Neural progenitor cell (in vitro differentiated cells): ENCODE results near the gene AMER2. TPM values are rescaled to one million over a fixed set of nuclear protein-coding genes. Genes with fewer than 3 reads are reported as not detected.

Experiments
- DNase-seq: peaks from one replicate; pipeline ENCODE4 v3.0.0-alpha.2; 2016; ENCODE audit warnings: low spot score
- H2AFZ ChIP-seq: fragments of 200-600 bp; sonication (generic); replicated peaks from 2 replicates; pipeline ENCODE4 v1.6.1; 2016; ENCODE audit warnings: antibody characterized with exemption
- H3F3A ChIP-seq: fragments of 200-600 bp; sonication (generic); 2 replicates; pipeline ENCODE4 v1.6.1; 2016; ENCODE audit warnings: antibody characterized with exemption, low read depth
- H3K27ac ChIP-seq: fragments of 200-600 bp; sonication (generic); 2 replicates; pipeline ENCODE4 v1.5.1; 2016; ENCODE audit warnings: mild to moderate bottlenecking
- H3K27me3 ChIP-seq: fragments of 200-600 bp; sonication (generic); 2 replicates; pipeline ENCODE4 v1.6.1; 2016; ENCODE audit warnings: mild to moderate bottlenecking, moderate library complexity
- H3K36me3 ChIP-seq: fragments of 200-600 bp; sonication (generic); 2 replicates; pipeline ENCODE4 v1.5.1; 2016
- H3K4me1 ChIP-seq: fragments of 200-600 bp; sonication (generic); 2 replicates; pipeline ENCODE4 v1.6.1; 2016; ENCODE audit warnings: mixed run types
- H3K4me2 ChIP-seq: fragments of 200-600 bp; sonication (generic); 2 replicates; pipeline ENCODE4 v1.6.1; 2016
- H3K4me3 ChIP-seq: fragments of 200-600 bp; sonication (generic); 2 replicates; pipeline ENCODE4 v1.5.1; 2016
- H3K79me2 ChIP-seq: fragments of 200-600 bp; sonication (generic); 2 replicates; pipeline ENCODE4 v1.6.1; 2016; ENCODE audit warnings: low read depth
- H3K9ac ChIP-seq: fragments of 200-600 bp; sonication (generic); 2 replicates; pipeline ENCODE4 v1.6.1; 2016
- H3K9me3 ChIP-seq: fragments of 200-600 bp; sonication (generic); 2 replicates; pipeline ENCODE4 v1.5.1; 2016; ENCODE audit warnings: low read depth
- H4K20me1 ChIP-seq: fragments of 200-600 bp; sonication (generic); 2 replicates; pipeline ENCODE4 v1.6.1; 2016; ENCODE audit warnings: low read depth
- H3K27ac Mint-ChIP-seq: 3 replicates; pipeline ENCODE4 v1.8.0; 2021; ENCODE audit warnings: mixed read lengths
- H3K27me3 Mint-ChIP-seq: 2 replicates; pipeline ENCODE4 v1.8.0; 2022; ENCODE audit warnings: low read depth, mild to moderate bottlenecking, inconsistent platforms, moderate library complexity, mixed read lengths; ENCODE audit not compliant: insufficient read depth
- H3K36me3 Mint-ChIP-seq: 3 replicates; pipeline ENCODE4 v1.8.0; 2021; ENCODE audit warnings: mixed read lengths
- H3K4me1 Mint-ChIP-seq: 3 replicates; pipeline ENCODE4 v1.8.0; 2021; ENCODE audit warnings: mixed read lengths
- H3K4me3 Mint-ChIP-seq: 3 replicates; pipeline ENCODE4 v1.8.0; 2021; ENCODE audit warnings: mild to moderate bottlenecking, moderate library complexity, mixed read lengths
- H3K9me3 Mint-ChIP-seq: 3 replicates; pipeline ENCODE4 v1.8.0; 2020; ENCODE audit warnings: mixed read lengths
- EZH2 ChIP-seq: fragments of 200-600 bp; sonication (generic); IDR thresholded peaks from 2 replicates; pipeline ENCODE4 v1.6.1; 2017; ENCODE audit warnings: antibody characterized with exemption, mild to moderate bottlenecking, moderate library complexity
- EZH2phosphoT487 ChIP-seq: fragments of 200-600 bp; sonication (generic); IDR thresholded peaks from 2 replicates; pipeline ENCODE4 v1.6.1; 2017; ENCODE audit warnings: antibody characterized with exemption
- total RNA-seq: library from RNA; depleted of rRNA; stranded (reverse); fragments of >200 nt; gene quantifications from 2 replicates; pipeline ENCODE4 v1.2.3, GENCODE V29; 2015; ENCODE audit warnings: low replicate concordance
- TF ChIP-seq, protein P1 (sequence below): fragments of 200-600 bp; sonication (generic); IDR thresholded peaks from 2 replicates; pipeline ENCODE4 v1.5.1; 2017; ENCODE audit warnings: antibody characterized with exemption, mild to moderate bottlenecking

AMER2 gene
- total RNA-seq, 1 donor from 2014 or later: not detected

DNA sequence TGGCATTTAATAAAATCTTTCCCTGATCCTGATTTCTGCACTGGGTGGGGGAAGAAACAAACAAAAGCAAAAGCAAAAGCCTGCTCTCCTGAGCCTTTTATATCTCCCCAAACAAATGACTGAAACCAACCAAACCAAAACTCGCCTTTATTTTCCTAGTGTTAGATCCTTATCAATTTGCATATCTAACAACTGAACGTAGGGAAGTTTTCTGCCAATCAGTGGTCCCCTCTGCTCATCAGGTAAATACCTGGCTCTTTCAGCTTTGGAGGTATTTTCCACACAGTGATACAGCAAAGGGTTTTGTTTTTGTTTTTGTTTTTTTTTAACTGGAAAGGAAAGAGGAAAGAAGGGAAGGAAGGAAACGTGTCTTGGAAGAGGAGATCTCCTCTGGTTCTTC lies 3.3 kb downstream of the AMER2 start:
- Histone ChIP-seq H3K4me1 (peaks cover 14% of the 10 kb centered on the region), H2AFZ (no peak overlapping the region), H3K36me3 (no peaks in the 10 kb centered on the region), H3K4me3 (no peak overlapping the region), H4K20me1 (peaks cover 14% of the 10 kb centered on the region), H3F3A (peaks cover 9% of the 10 kb centered on the region), H3K27me3 (peaks cover 74% of the 10 kb centered on the region), H3K9me3 (no peaks in the 10 kb centered on the region), H3K79me2 (no peaks in the 10 kb centered on the region), H3K4me2 (no peak overlapping the region), H3K9ac (no peak overlapping the region), H3K27ac (no peak overlapping the region)
- TF ChIP-seq EZH2phosphoT487 (no peak), EZH2 (no peak)
- TF ChIP-seq, protein P1, sequence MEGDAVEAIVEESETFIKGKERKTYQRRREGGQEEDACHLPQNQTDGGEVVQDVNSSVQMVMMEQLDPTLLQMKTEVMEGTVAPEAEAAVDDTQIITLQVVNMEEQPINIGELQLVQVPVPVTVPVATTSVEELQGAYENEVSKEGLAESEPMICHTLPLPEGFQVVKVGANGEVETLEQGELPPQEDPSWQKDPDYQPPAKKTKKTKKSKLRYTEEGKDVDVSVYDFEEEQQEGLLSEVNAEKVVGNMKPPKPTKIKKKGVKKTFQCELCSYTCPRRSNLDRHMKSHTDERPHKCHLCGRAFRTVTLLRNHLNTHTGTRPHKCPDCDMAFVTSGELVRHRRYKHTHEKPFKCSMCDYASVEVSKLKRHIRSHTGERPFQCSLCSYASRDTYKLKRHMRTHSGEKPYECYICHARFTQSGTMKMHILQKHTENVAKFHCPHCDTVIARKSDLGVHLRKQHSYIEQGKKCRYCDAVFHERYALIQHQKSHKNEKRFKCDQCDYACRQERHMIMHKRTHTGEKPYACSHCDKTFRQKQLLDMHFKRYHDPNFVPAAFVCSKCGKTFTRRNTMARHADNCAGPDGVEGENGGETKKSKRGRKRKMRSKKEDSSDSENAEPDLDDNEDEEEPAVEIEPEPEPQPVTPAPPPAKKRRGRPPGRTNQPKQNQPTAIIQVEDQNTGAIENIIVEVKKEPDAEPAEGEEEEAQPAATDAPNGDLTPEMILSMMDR: no peak
- no peak overlapping the region for H3K27ac Mint-ChIP-seq
- peak overlapping the region; percentile 89 for H3K4me3 Mint-ChIP-seq
- H3K27me3 Mint-ChIP-seq: peaks cover 21% of the 10 kb centered on the region
- peaks cover 62% of the 10 kb centered on the region for H3K4me1 Mint-ChIP-seq
- H3K36me3 Mint-ChIP-seq: peaks cover 33% of the 10 kb centered on the region
- no peak for DNase-seq
- peaks cover 18% of the 10 kb centered on the region for H3K9me3 Mint-ChIP-seq

DNA sequence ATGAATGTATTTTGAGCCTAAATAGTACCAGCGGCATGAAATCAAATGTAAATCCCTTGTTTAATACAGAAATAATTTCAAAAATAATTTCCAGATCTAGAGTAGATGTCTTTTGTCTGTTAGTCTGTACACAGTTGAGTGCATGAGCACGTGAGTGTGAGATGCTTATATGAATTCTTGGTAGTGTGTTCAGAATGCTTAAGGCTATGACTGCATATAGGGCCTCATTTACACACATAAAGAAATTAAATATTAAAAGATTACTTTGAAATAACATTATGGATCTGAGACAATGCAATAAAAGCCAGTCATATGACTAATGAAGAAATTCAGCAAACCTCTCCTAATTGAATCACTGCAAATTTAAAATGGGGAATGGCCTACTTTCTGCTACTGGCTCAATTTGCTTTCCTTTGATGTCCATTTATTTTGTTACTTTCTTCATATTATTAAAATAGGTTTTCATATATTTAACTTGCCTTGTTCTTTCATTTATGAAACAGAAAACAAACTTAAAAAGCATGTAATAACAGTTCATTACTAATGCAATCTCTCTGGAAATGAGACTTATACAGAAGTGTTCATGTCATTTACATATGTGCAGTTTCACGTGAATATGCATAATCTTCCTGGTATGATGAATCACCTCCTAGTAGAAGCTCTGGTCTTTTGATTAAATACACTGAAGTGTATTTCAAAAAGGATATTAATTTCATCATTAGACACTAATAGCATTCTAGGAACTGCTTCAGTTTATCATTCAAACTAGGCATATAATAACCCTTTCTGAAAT lies 4.5 kb downstream of the AMER2 start:
- Mint-ChIP-seq H3K4me1 (peaks cover 51% of the 10 kb centered on the region), H3K27me3 (peaks cover 18% of the 10 kb centered on the region), H3K27ac (no peak overlapping the region), H3K4me3 (peak overlapping the region; percentile 89), H3K36me3 (peaks cover 33% of the 10 kb centered on the region), H3K9me3 (peaks cover 18% of the 10 kb centered on the region)
- no peak overlapping the region for H3K4me3 ChIP-seq
- no peak overlapping the region for H2AFZ ChIP-seq
- H3K9ac ChIP-seq: no peak overlapping the region
- peaks cover 11% of the 10 kb centered on the region for H3K4me1 ChIP-seq
- peaks cover 14% of the 10 kb centered on the region for H4K20me1 ChIP-seq
- TF ChIP-seq, protein P1: no peak
- TF ChIP-seq EZH2phosphoT487: no peak
- H3K4me2 ChIP-seq: no peak overlapping the region
- no peaks in the 10 kb centered on the region for H3K9me3 ChIP-seq
- peaks cover 62% of the 10 kb centered on the region for H3K27me3 ChIP-seq
- DNase-seq: no peak
- no peaks in the 10 kb centered on the region for H3K79me2 ChIP-seq
- H3K36me3 ChIP-seq: no peaks in the 10 kb centered on the region
- H3F3A ChIP-seq: peaks cover 9% of the 10 kb centered on the region
- no peak overlapping the region for H3K27ac ChIP-seq

DNA sequence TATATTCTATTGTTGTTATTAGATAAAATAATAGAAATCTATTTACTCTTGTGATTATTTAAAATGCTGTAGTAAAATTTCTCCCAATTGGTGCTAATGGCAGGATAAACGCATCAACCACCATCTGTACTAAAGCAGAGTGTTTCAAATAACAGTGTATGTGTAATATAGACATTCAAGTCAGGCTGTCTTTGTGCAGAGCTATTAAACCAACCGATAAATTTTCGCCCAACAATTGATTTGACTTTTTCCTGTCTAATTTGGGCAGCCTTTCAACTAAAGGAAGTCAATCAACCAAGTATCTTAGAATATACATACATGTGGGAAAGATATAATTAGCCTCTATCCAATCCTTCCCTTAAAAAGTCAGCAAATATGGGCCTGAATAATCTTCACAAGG lies 5.8 kb downstream of the AMER2 start:
- Histone ChIP-seq H3F3A (peaks cover 3% of the 10 kb centered on the region), H3K36me3 (no peaks in the 10 kb centered on the region), H3K27me3 (peaks cover 49% of the 10 kb centered on the region), H3K4me3 (no peak overlapping the region), H3K4me2 (no peak overlapping the region), H3K9ac (no peak overlapping the region), H4K20me1 (peaks cover 2% of the 10 kb centered on the region), H3K27ac (no peak overlapping the region), H2AFZ (no peak overlapping the region), H3K79me2 (no peaks in the 10 kb centered on the region), H3K9me3 (no peaks in the 10 kb centered on the region), H3K4me1 (no peaks in the 10 kb centered on the region)
- TF ChIP-seq EZH2phosphoT487: no peak
- TF ChIP-seq EZH2: no peak
- TF ChIP-seq, protein P1: no peak
- no peak overlapping the region for H3K4me3 Mint-ChIP-seq
- no peak for DNase-seq
- H3K9me3 Mint-ChIP-seq: peaks cover 18% of the 10 kb centered on the region
- H3K27ac Mint-ChIP-seq: no peak overlapping the region
- peaks cover 33% of the 10 kb centered on the region for H3K36me3 Mint-ChIP-seq
- peaks cover 10% of the 10 kb centered on the region for H3K27me3 Mint-ChIP-seq
- peaks cover 39% of the 10 kb centered on the region for H3K4me1 Mint-ChIP-seq
